Measurements from ENCODE around the gene ALG14.

The ALG14 gene

DNA sequence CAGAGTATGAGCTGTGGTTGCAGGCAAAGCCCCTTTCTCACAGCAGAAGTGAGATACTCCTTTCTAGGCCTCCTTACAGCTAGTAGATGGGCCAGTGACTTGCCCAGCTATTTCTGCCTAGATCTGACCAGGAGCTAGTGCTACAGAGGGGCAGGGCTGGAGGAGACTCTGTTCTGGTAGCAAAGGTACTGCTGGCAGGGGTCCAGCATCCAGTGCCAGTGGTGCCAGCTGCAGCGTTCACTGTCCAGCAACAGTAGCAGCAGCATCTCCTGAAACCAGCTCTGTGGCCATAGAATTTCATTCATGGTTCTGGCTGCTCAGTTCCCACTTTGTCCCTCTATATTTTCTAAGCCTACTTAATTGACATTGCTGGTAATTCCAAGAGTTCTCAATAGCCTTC is 83.4 kb downstream of the ALG14 start:
- H3K27ac ChIP-seq, result no peak overlapping the region
- TF ChIP-seq, protein P1, sequence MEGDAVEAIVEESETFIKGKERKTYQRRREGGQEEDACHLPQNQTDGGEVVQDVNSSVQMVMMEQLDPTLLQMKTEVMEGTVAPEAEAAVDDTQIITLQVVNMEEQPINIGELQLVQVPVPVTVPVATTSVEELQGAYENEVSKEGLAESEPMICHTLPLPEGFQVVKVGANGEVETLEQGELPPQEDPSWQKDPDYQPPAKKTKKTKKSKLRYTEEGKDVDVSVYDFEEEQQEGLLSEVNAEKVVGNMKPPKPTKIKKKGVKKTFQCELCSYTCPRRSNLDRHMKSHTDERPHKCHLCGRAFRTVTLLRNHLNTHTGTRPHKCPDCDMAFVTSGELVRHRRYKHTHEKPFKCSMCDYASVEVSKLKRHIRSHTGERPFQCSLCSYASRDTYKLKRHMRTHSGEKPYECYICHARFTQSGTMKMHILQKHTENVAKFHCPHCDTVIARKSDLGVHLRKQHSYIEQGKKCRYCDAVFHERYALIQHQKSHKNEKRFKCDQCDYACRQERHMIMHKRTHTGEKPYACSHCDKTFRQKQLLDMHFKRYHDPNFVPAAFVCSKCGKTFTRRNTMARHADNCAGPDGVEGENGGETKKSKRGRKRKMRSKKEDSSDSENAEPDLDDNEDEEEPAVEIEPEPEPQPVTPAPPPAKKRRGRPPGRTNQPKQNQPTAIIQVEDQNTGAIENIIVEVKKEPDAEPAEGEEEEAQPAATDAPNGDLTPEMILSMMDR (conservative IDR thresholded peaks at IDR 0.05), result no peak
- TF ChIP-seq ZFX (IDR thresholded peaks at IDR 0.05), result no peak

DNA sequence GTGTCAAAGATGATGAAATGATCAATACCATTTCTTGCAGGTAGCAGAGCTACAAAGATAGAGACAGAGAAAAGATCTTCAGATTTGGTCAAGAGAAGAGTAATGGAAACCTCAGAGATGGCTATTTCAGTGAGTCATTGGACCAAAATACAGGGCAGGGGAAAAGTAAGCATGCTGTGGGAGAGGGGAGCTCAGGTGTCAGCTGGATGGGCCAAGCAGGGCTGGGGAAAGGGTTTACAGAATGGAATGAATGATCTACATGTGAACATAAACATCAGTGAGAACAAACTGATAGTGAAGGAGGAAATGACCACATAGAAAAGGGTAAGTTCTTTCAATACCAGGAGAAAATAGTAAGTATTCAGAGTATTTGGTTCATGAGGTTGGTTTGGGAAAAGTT is 84.4 kb downstream of the ALG14 start:
- H3K27ac ChIP-seq, result no peak overlapping the region
- TF ChIP-seq, protein P1 (conservative IDR thresholded peaks at IDR 0.05), result no peak
- no peak for TF ChIP-seq ZFX (IDR thresholded peaks at IDR 0.05)

DNA sequence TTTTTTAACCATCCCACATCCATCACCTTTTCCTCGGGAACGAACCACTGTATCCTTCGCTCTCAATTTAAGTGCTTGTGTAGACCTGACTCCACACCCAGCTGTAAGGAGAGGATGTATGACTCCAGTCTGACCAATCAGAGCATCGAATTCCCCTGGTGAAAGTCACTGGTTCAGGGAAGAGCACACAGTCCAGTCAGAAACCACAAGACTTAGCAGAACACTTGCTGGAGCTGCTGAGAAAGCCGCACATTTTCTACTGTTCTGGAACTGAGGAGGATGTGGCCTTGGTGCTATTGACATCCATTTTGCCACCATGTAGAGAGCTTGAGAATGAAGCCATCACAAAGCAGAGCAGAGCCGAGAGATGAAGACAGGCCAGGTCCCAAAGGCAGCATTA is 86.0 kb downstream of the ALG14 start:
- TF ChIP-seq, protein P1 (conservative IDR thresholded peaks at IDR 0.05), result no peak
- no peak for TF ChIP-seq ZFX (IDR thresholded peaks at IDR 0.05)
- no peak overlapping the region for H3K27ac ChIP-seq

DNA sequence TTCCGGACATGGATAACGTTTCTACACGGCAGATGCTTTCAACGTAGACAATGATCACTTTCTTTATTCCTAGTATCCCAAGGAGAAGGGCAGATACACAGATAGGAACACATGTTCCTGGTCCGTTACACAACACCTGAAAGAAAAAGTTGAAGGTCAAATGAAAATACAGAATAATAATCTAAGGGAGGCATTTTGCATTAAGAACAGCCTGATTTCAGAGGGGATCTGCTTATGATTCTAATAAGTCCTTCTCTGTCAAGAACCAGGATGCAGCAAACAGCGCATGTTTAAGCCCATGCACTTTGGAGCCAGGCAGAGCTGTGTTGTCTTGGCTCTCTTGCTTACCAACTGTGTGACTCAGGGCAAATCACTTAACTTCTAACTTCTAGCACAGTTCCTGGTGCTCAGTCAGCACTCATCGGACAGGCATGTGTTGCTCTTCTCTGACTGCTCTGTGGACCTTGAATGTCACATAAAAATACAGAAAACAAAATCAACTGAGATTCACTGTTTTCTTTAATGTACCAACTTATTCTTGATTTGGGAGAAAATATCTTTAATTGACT is 89.5 kb downstream of the ALG14 start:
- no peak overlapping the region for H3K27ac ChIP-seq
- TF ChIP-seq, protein P1 (conservative IDR thresholded peaks at IDR 0.05), result no peak
- no peak for TF ChIP-seq ZFX (IDR thresholded peaks at IDR 0.05)

DNA sequence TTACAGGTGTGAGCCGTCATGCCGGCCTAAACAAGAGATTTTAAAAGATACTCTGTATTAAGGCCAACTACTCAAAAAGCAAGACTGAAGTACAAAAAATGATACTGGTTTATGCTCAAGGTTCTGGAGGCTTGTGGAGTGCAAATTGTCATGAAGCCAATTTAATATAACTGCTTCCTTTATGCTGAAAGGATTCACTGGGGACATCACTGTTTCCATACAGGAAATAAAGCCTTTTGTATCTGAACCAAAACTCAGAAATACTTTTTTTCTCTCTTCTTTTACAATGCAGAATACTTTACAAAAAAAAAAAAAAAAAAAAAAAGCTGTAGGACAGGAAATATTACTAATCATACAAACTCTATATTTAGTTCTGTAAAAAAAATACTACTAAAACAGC is 90.4 kb downstream of the ALG14 start:
- H3K27ac ChIP-seq, result no peak overlapping the region
- TF ChIP-seq ZFX (IDR thresholded peaks at IDR 0.05), result no peak
- TF ChIP-seq, protein P1 (conservative IDR thresholded peaks at IDR 0.05), result no peak

DNA sequence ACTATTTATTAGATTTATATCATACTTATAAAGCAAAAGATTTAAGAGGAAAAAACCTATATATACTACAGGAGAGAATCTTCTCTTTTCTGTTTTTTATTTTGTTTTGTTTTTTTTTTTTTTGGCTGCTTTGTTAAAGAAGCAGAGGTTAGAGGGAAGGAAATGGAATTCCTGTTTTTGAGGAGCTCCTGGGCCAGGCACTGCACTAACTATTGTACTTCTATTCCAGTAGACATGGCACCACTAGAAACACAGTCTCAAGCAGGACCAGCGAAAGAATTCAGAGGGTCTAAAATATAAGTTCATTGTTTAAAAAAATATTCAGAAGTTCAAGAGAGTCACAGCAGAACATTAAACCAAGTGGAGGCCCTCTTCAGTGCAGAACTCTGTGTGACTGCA is 91.2 kb downstream of the ALG14 start:
- H3K27ac ChIP-seq, result no peak overlapping the region
- TF ChIP-seq, protein P1 (conservative IDR thresholded peaks at IDR 0.05), result no peak
- no peak for TF ChIP-seq ZFX (IDR thresholded peaks at IDR 0.05)

DNA sequence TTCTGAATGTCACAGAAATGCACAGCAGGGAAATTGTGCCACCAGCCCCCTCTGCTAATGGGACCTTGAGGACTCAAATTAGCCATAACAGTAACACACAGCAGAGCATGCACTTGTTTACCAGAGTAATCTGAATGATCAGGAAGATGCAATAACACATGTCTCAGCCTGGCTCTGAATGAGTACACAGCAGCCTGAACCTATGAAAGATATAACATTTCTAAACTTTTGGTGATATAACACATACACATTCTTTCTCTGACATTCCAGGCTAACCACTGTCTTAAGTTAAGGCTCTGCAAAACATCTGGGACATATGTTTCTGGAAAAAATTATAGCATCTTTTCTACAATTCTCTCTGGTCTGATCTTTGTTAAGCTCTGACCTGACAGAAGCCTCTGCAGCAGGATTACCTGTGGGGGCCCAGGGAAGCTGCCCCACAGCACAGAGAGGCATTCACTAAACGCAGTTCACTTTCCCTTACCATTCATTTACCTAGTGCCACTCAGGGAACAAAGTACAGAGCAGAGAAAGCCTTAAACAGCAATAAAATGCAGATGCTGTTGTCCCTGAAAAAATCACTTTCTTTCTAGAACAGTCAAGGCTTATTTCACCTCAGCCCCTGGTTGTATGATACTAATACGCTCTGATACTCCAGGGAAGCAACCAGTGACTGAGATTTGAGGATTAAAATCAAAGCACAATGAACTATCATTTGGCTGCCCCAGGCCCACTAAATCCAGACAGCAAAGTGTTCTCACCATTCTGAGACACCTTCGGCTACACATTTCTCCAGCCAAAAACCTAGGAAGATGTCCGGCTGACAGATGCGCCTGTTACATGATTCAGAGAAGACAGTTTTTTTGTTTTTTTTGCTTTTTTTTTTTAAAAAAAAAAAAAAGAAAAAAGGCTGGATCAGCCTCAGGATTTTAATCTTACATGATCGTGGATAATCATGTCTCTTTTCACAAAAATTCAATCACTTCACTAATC is 91.9 kb downstream of the ALG14 start:
- TF ChIP-seq ZFX (IDR thresholded peaks at IDR 0.05), result no peak
- TF ChIP-seq, protein P1 (conservative IDR thresholded peaks at IDR 0.05), result no peak
- no peak overlapping the region for H3K27ac ChIP-seq
